ENCODE results near the gene ZSCAN9. TPM values are rescaled to one million over a fixed set of nuclear protein-coding genes. Genes with fewer than 3 reads are reported as not detected.

The ZSCAN9 gene
- total and polyA plus RNA-seq, 7 donors = 3.9 to 10.4 (median 6.4) TPM

DNA sequence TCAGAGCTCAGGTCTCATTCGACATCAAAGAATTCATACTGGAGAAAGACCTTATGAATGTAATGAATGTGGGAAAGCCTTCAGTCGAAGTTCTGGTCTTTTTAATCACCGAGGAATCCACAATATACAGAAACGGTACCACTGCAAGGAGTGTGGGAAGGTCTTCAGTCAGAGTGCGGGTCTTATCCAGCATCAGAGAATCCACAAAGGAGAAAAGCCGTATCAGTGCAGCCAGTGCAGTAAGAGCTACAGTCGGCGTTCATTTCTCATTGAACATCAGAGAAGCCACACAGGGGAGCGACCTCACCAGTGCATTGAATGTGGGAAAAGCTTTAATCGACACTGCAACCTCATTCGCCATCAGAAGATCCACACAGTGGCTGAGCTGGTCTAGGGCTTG lies 7.7 kb downstream of the ZSCAN9 start:
- no peaks in the 10 kb centered on the region for H3K27me3 ChIP-seq (ENCODE audit: insufficient read depth in 3 of 3, low read length in 2 of 3)
- DNase-seq = no peak
- intact Hi-C loops (cut with DNase I) = no loop called here
- H3K36me3 ChIP-seq (ENCODE audit: insufficient read depth in 1 of 2, low read depth in 1 of 2) = peaks cover 20 to 77% of the 10 kb centered on the region in 2 donors
- H3K4me1 ChIP-seq = no peaks in the 10 kb centered on the region
- no peak overlapping the region for H3K27ac ChIP-seq
- no peak for ATAC-seq
- 95 to 98% (median 95%) methylated on average over 11 of the region's 11 CpGs for WGBS, 3 donors
- H3K4me3 ChIP-seq = no peak overlapping the region
- H3K9me3 ChIP-seq = no peaks in the 10 kb centered on the region
- TF ChIP-seq, protein P1, sequence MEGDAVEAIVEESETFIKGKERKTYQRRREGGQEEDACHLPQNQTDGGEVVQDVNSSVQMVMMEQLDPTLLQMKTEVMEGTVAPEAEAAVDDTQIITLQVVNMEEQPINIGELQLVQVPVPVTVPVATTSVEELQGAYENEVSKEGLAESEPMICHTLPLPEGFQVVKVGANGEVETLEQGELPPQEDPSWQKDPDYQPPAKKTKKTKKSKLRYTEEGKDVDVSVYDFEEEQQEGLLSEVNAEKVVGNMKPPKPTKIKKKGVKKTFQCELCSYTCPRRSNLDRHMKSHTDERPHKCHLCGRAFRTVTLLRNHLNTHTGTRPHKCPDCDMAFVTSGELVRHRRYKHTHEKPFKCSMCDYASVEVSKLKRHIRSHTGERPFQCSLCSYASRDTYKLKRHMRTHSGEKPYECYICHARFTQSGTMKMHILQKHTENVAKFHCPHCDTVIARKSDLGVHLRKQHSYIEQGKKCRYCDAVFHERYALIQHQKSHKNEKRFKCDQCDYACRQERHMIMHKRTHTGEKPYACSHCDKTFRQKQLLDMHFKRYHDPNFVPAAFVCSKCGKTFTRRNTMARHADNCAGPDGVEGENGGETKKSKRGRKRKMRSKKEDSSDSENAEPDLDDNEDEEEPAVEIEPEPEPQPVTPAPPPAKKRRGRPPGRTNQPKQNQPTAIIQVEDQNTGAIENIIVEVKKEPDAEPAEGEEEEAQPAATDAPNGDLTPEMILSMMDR (IDR thresholded peaks at IDR 0.05) = no peak

DNA sequence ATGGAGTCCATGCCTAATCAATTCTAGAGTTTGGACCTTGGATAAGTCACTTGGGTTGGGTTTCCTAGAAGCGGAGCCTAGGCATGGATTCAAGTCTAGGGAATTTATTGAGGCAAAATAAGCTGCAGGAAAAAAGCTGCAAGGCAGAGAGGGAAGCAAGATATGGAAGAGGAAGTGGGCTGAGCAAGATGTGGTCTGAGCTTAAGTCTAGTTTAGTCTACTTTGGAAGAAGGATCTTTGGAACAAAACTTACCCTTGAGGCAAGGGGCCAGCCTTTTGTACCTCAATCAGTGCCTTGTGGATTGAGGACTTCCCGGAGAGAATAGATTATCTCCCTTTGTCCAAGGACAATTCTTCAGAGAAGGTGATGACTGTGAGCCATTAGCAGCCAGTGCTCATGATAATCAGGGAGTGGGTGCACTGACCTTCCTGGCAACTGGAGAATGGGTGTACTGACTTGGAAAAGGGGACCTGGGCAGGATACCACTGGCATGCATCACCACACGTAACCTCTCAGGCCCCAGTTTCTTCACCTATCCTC lies 10.9 kb downstream of the ZSCAN9 start:
- Histone ChIP-seq H3K27ac (no peak overlapping the region), H3K9me3 (no peaks in the 10 kb centered on the region), H3K4me1 (no peaks in the 10 kb centered on the region), H3K27me3 (ENCODE audit: insufficient read depth in 3 of 3, low read length in 2 of 3) (no peaks in the 10 kb centered on the region), H3K36me3 (ENCODE audit: insufficient read depth in 1 of 2, low read depth in 1 of 2) (peaks cover 12 to 54% of the 10 kb centered on the region in 2 donors), H3K4me3 (no peak overlapping the region)
- 82 to 86% (median 83%) methylated on average over 3 of the region's 3 CpGs for WGBS, 3 donors
- TF ChIP-seq, protein P1 (IDR thresholded peaks at IDR 0.05) = no peak
- intact Hi-C loops (cut with DNase I) = no loop called here
- ATAC-seq (no peak), DNase-seq (no peak)

DNA sequence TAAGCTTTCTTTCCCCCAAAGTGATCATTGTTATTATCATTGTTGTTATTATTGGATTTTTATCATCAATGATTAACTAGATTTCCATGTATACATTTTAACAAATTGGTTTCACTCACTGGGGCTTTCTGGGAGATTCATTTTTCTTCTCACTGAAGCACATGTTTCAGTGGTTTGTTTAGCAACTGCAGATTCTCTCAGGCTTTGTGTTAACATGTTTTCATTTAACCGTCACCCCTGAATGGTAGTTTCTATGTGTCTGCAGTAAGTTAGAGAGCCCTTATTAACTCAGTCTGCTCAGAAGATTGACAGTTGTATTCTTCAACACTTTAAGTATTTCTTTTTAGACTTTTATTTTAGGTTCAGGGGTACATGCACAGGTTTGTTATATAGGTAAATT lies 14.6 kb downstream of the ZSCAN9 start:
- no peak overlapping the region for H3K27ac ChIP-seq
- no peak for DNase-seq
- TF ChIP-seq, protein P1 (IDR thresholded peaks at IDR 0.05) = no peak
- H3K27me3 ChIP-seq (ENCODE audit: insufficient read depth in 3 of 3, low read length in 2 of 3) = no peaks in the 10 kb centered on the region
- no peak overlapping the region for H3K4me3 ChIP-seq
- 88 to 98% (median 94%) methylated on average over 1 of the region's 1 CpG for WGBS, 3 donors
- intact Hi-C loops (cut with DNase I) = no loop called here
- no peak for ATAC-seq
- H3K36me3 ChIP-seq (ENCODE audit: insufficient read depth in 1 of 2, low read depth in 1 of 2) = peaks cover 0 to 35% of the 10 kb centered on the region in 2 donors
- no peaks in the 10 kb centered on the region for H3K9me3 ChIP-seq
- no peaks in the 10 kb centered on the region for H3K4me1 ChIP-seq

DNA sequence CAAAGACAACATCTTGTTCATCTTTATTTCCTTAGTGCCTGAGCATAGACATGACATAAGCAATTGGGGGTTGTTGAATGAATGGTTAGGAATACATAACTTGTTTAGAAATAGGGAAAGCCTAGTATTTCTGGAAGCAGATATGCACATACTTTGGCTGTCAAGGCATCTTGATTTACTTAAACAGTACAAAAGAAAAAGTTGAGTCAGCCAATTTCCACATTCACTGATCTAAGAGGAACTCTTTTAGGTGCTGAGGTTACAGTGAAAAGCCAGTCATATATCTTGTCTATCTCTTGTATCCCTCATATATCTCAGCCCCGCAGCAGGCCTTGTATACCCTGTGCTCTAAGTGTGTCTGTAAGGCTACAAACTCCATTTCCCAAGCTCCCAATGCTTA lies 15.4 kb downstream of the ZSCAN9 start:
- H3K4me3 ChIP-seq = no peak overlapping the region
- peaks cover 0 to 35% of the 10 kb centered on the region in 2 donors for H3K36me3 ChIP-seq (ENCODE audit: insufficient read depth in 1 of 2, low read depth in 1 of 2)
- DNase-seq = no peak
- H3K4me1 ChIP-seq = no peaks in the 10 kb centered on the region
- intact Hi-C loops (cut with DNase I) = no loop called here
- WGBS, 3 donors = 90 to 97% (median 95%) methylated on average over 1 of the region's 1 CpG
- H3K27me3 ChIP-seq (ENCODE audit: insufficient read depth in 3 of 3, low read length in 2 of 3) = no peaks in the 10 kb centered on the region
- H3K27ac ChIP-seq = no peak overlapping the region
- TF ChIP-seq, protein P1 (IDR thresholded peaks at IDR 0.05) = no peak
- no peaks in the 10 kb centered on the region for H3K9me3 ChIP-seq
- no peak for ATAC-seq

DNA sequence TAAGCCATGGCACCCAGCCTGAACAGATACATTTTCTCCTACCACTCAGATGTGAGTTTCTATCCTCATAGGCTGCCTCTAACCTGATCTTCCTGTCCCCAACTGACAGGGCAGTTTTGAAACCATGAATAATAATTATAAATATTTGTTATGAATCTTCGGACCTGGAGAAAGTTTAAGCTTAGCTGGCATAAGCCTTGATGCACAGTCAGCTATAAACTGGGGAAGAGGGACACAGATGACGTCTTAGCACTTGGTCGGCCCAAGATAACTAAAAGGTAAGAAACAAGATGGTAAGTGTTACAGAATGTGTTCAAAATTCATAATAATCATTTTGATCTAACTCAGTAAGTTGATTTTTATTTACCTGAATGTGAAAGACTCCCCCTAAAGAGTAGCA lies 18.9 kb downstream of the ZSCAN9 start:
- no peaks in the 10 kb centered on the region for H3K27me3 ChIP-seq (ENCODE audit: insufficient read depth in 3 of 3, low read length in 2 of 3)
- no peak overlapping the region for H3K4me3 ChIP-seq
- no peaks in the 10 kb centered on the region for H3K4me1 ChIP-seq
- no peaks in the 10 kb centered on the region for H3K9me3 ChIP-seq
- no peak overlapping the region for H3K27ac ChIP-seq
- TF ChIP-seq, protein P1 (IDR thresholded peaks at IDR 0.05) = no peak
- ATAC-seq (no peak), DNase-seq (no peak)
- 94 to 98% (median 95%) methylated on average over 3 of the region's 3 CpGs for WGBS, 3 donors
- H3K36me3 ChIP-seq (ENCODE audit: insufficient read depth in 1 of 2, low read depth in 1 of 2) = peaks cover 8 to 64% of the 10 kb centered on the region in 2 donors
- intact Hi-C loops (cut with DNase I) = no loop called here
